H9 (cell line): ENCODE data around the gene RPS19BP1. TPM values are rescaled to one million over a fixed set of nuclear protein-coding genes. Genes with fewer than 3 reads are reported as not detected.

ENCODE experiments used
- DNase-seq: peaks from one replicate; pipeline ENCODE4 v3.0.0-alpha.2; 2017
- H2AFZ ChIP-seq: one replicate; pipeline ENCODE4 v1.6.1; 2013; ENCODE audit warnings: mild to moderate bottlenecking, low read length, control low read depth, moderate library complexity
- H2AK5ac ChIP-seq: 2 replicates; pipeline ENCODE4 v1.6.1; 2013; ENCODE audit warnings: low read length, control low read depth, mixed read lengths; ENCODE audit not compliant: insufficient read length
- H2BK120ac ChIP-seq: one replicate; pipeline ENCODE4 v1.6.1; 2013; ENCODE audit warnings: low read depth, mild to moderate bottlenecking, low read length, control low read depth, inconsistent platforms; ENCODE audit not compliant: poor library complexity, severe bottlenecking
- H2BK12ac ChIP-seq: 2 replicates; pipeline ENCODE4 v1.6.1; 2013; ENCODE audit warnings: low read length, control low read depth, mixed read lengths, low read depth; ENCODE audit not compliant: insufficient read length
- H2BK15ac ChIP-seq: 2 replicates; pipeline ENCODE4 v1.6.1; 2013; ENCODE audit warnings: low read depth, low read length, control low read depth
- H2BK20ac ChIP-seq: one replicate; pipeline ENCODE4 v1.6.1; 2013; ENCODE audit warnings: low read depth, mild to moderate bottlenecking, low read length, control low read depth, inconsistent platforms; ENCODE audit not compliant: poor library complexity, severe bottlenecking
- H2BK5ac ChIP-seq: 2 replicates; pipeline ENCODE4 v1.6.1; 2013; ENCODE audit warnings: low read length, control low read depth, mixed read lengths; ENCODE audit not compliant: insufficient read length
- H3K14ac ChIP-seq: 2 replicates; pipeline ENCODE4 v1.6.1; 2013; ENCODE audit warnings: low read length, control low read depth; ENCODE audit not compliant: insufficient read depth
- H3K18ac ChIP-seq: 2 replicates; pipeline ENCODE4 v1.6.1; 2013; ENCODE audit warnings: low read depth, mild to moderate bottlenecking, mixed read lengths, low read length, control low read depth; ENCODE audit not compliant: insufficient read length
- H3K23ac ChIP-seq: 2 replicates; pipeline ENCODE4 v1.6.1; 2013; ENCODE audit warnings: low read length, control low read depth, mixed read lengths, low read depth; ENCODE audit not compliant: insufficient read length
- H3K23me2 ChIP-seq: 2 replicates; pipeline ENCODE4 v1.6.1; 2013; ENCODE audit warnings: low read depth, mild to moderate bottlenecking, mixed read lengths, low read length, control low read depth; ENCODE audit not compliant: insufficient read length, poor library complexity, severe bottlenecking
- H3K27ac ChIP-seq: 2 replicates; pipeline ENCODE4 v1.5.1; 2013; ENCODE audit warnings: low read length, control low read depth, mixed read lengths, low read depth; ENCODE audit not compliant: insufficient read length
- H3K27me3 ChIP-seq: 2 replicates; pipeline ENCODE4 v1.6.1; 2013; ENCODE audit warnings: low read length, control low read depth, inconsistent platforms; ENCODE audit not compliant: insufficient read depth
- H3K4ac ChIP-seq: 2 replicates; pipeline ENCODE4 v1.6.1; 2013; ENCODE audit warnings: low read depth, mild to moderate bottlenecking, control low read depth, inconsistent platforms, low read length, moderate library complexity
- H3K4me1 ChIP-seq: 2 replicates; pipeline ENCODE4 v1.6.1; 2013; ENCODE audit warnings: low read length, control low read depth, inconsistent platforms; ENCODE audit not compliant: insufficient read depth
- H3K4me2 ChIP-seq: 2 replicates; pipeline ENCODE4 v1.6.1; 2013; ENCODE audit warnings: low read length, control low read depth, mixed read lengths; ENCODE audit not compliant: insufficient read length, insufficient read depth
- H3K56ac ChIP-seq: 2 replicates; pipeline ENCODE4 v1.6.1; 2013; ENCODE audit warnings: low read depth, mild to moderate bottlenecking, mixed read lengths, low read length, control low read depth; ENCODE audit not compliant: insufficient read length
- H3K79me1 ChIP-seq: 2 replicates; pipeline ENCODE4 v1.6.1; 2013; ENCODE audit warnings: low read depth, mild to moderate bottlenecking, moderate library complexity, low read length, control low read depth, inconsistent platforms; ENCODE audit not compliant: insufficient read depth, poor library complexity, severe bottlenecking
- H3K79me2 ChIP-seq: 2 replicates; pipeline ENCODE4 v1.6.1; 2013; ENCODE audit warnings: low read length, control low read depth, inconsistent platforms; ENCODE audit not compliant: insufficient read depth
- H3K9ac ChIP-seq: 2 replicates; pipeline ENCODE4 v1.6.1; 2013; ENCODE audit warnings: low read length, control low read depth, mixed read lengths; ENCODE audit not compliant: insufficient read length; ENCODE audit errors: extremely low read depth
- H3K9me3 ChIP-seq: one replicate; pipeline ENCODE4 v1.6.1; 2013; ENCODE audit warnings: low read depth, low read length, inconsistent platforms; ENCODE audit not compliant: control insufficient read depth
- H3T11ph ChIP-seq: one replicate; pipeline ENCODE4 v1.6.1; 2013; ENCODE audit warnings: mild to moderate bottlenecking, low read length, control low read depth, inconsistent platforms
- H4K20me1 ChIP-seq: one replicate; pipeline ENCODE4 v1.6.1; 2013; ENCODE audit not compliant: control insufficient read depth, insufficient read length, insufficient read depth
- H4K5ac ChIP-seq: 2 replicates; pipeline ENCODE4 v1.6.1; 2013; ENCODE audit warnings: low read depth, mild to moderate bottlenecking, mixed read lengths, low read length, control low read depth; ENCODE audit not compliant: insufficient read length
- H4K8ac ChIP-seq: replicated peaks from 2 replicates; pipeline ENCODE4 v1.6.1; 2013; ENCODE audit warnings: low read length, control low read depth, mixed read lengths, low read depth; ENCODE audit not compliant: insufficient read length
- H4K91ac ChIP-seq: 2 replicates; pipeline ENCODE4 v1.6.1; 2013; ENCODE audit warnings: low read depth, mild to moderate bottlenecking, moderate library complexity, mixed read lengths, low read length, control low read depth; ENCODE audit not compliant: insufficient read length
- H3K27ac Mint-ChIP-seq, 3 experiments: 2 replicates in 2 of 3; 3 replicates in 1 of 3; pipeline ENCODE4 v1.8.0; 2020 to 2021; ENCODE audit warnings: mixed read lengths in 3 of 3, mild to moderate bottlenecking in 1 of 3, moderate library complexity in 1 of 3
- H3K27me3 Mint-ChIP-seq: 2 replicates; pipeline ENCODE4 v1.8.0; 2021; ENCODE audit warnings: low read depth, mild to moderate bottlenecking, moderate library complexity, mixed read lengths
- H3K36me3 Mint-ChIP-seq, 3 experiments: 2 replicates in 2 of 3; 3 replicates in 1 of 3; pipeline ENCODE4 v1.8.0; 2020 to 2021; ENCODE audit warnings: low read depth in 3 of 3, mixed read lengths in 3 of 3; ENCODE audit not compliant: insufficient read depth in 1 of 3
- H3K4me1 Mint-ChIP-seq, 2 experiments: 2 replicates each; pipeline ENCODE4 v1.8.0; 2020; ENCODE audit warnings: mixed read lengths in 2 of 2
- H3K4me3 Mint-ChIP-seq, 2 experiments: 2 replicates in 1 of 2; 3 replicates in 1 of 2; pipeline ENCODE4 v1.8.0; 2020 to 2021; ENCODE audit warnings: mild to moderate bottlenecking in 2 of 2, mixed read lengths in 2 of 2, moderate library complexity in 1 of 2
- H3K9me3 Mint-ChIP-seq, 2 experiments: 2 replicates in 1 of 2; 3 replicates in 1 of 2; pipeline ENCODE4 v1.8.0; 2020; ENCODE audit warnings: mild to moderate bottlenecking in 2 of 2, mixed read lengths in 2 of 2, moderate library complexity in 1 of 2
- WGBS: extraction: QIAGEN DNeasy Blood & Tissue Kit; methylation state at CpG from one replicate; pipeline ENCODE4 v1.1.7; 2013; ENCODE audit warnings: missing lambda C conversion rate, low lambda C conversion rate, mixed read lengths; ENCODE audit not compliant: insufficient read length; ENCODE audit errors: extremely low coverage; 5-methylcytosine and 5-hydroxymethylcytosine counted together
- total RNA-seq: library from RNA; stranded (reverse); gene quantifications from 2 replicates; pipeline ENCODE4 v1.2.1, GENCODE V29; 2021
- TF ChIP-seq, protein P1 (sequence below): fragments of 200-600 bp; sonication (generic); conservative IDR thresholded peaks from 3 replicates; pipeline ENCODE4 v1.8.0; 2021; ENCODE audit warnings: antibody characterized with exemption, mild to moderate bottlenecking

RPS19BP1 gene
- total RNA-seq, 1 experiment from 2014 or later, result 65.0 TPM

DNA sequence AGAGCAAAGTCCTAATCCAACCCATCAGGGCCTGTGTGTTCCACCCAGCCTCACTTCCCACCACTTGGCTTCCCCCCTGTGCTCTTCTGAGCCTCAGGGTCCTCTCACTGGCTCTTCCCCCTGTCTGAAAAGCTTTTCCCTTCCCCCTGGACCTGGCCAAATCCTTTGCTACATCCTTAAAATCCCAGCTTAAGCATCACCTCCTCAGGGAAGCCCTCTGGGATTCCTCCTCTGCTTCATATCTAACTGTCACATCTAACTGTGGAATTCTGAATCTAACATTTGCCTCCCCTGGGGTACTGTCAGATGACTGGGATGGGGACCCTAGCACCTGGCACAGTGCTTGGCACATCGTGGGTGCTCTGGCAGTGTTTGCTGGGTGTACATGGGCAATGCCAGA is 39.0 kb upstream of the RPS19BP1 start:
- no peak overlapping the region for H2AK5ac ChIP-seq
- H4K8ac ChIP-seq, result no peak overlapping the region
- H4K91ac ChIP-seq, result no peak overlapping the region
- no peak overlapping the region for H3K9ac ChIP-seq
- H2BK120ac ChIP-seq, result no peak overlapping the region
- H3T11ph ChIP-seq, result no peak overlapping the region
- no peaks in the 10 kb centered on the region for H3K27me3 ChIP-seq
- no peak for DNase-seq
- no peak overlapping the region for H2BK20ac ChIP-seq
- no peak overlapping the region for H4K5ac ChIP-seq
- no CpG with 5 or more reads among the region's 1 CpG for WGBS
- no peaks in the 10 kb centered on the region for H4K20me1 ChIP-seq
- H2BK5ac ChIP-seq, result no peak overlapping the region
- peaks cover 14% of the 10 kb centered on the region for H3K27me3 Mint-ChIP-seq
- no peak overlapping the region for H2BK15ac ChIP-seq
- no peaks in the 10 kb centered on the region for H3K23me2 ChIP-seq
- H2BK12ac ChIP-seq, result no peak overlapping the region
- H3K27ac Mint-ChIP-seq, result no peak overlapping the region; a peak in 1 of 7 replicates
- peak overlapping the region; percentile 16; the same call in 1 of the 2 replicates for H3K14ac ChIP-seq
- TF ChIP-seq, protein P1, sequence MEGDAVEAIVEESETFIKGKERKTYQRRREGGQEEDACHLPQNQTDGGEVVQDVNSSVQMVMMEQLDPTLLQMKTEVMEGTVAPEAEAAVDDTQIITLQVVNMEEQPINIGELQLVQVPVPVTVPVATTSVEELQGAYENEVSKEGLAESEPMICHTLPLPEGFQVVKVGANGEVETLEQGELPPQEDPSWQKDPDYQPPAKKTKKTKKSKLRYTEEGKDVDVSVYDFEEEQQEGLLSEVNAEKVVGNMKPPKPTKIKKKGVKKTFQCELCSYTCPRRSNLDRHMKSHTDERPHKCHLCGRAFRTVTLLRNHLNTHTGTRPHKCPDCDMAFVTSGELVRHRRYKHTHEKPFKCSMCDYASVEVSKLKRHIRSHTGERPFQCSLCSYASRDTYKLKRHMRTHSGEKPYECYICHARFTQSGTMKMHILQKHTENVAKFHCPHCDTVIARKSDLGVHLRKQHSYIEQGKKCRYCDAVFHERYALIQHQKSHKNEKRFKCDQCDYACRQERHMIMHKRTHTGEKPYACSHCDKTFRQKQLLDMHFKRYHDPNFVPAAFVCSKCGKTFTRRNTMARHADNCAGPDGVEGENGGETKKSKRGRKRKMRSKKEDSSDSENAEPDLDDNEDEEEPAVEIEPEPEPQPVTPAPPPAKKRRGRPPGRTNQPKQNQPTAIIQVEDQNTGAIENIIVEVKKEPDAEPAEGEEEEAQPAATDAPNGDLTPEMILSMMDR, result no peak
- H3K23ac ChIP-seq, result no peak overlapping the region
- no peaks in the 10 kb centered on the region for H3K9me3 Mint-ChIP-seq
- H3K79me2 ChIP-seq, result no peaks in the 10 kb centered on the region
- H3K4me3 Mint-ChIP-seq, result no peak overlapping the region
- no peak overlapping the region for H2AFZ ChIP-seq
- H3K4me1 ChIP-seq, result no peaks in the 10 kb centered on the region
- H3K18ac ChIP-seq, result no peak overlapping the region
- H3K27ac ChIP-seq, result no peak overlapping the region
- H3K4me2 ChIP-seq, result no peak overlapping the region
- no peaks in the 10 kb centered on the region for H3K9me3 ChIP-seq
- H3K79me1 ChIP-seq, result no peaks in the 10 kb centered on the region
- no peak overlapping the region for H3K4ac ChIP-seq
- H3K4me1 Mint-ChIP-seq, result peaks cover 0 to 3% of the 10 kb centered on the region in 2 experiments; a peak in 2 of 4 replicates
- no peak overlapping the region for H3K56ac ChIP-seq
- no peaks in the 10 kb centered on the region for H3K36me3 Mint-ChIP-seq
